KBM-7 (cell line): Measurements from ENCODE around the gene WIZ.

Experiments
- DNase-seq: peaks from one replicate; pipeline ENCODE4 v3.0.0-alpha.2; 2015
- in situ Hi-C: fragments of 300-500 bp; cut with MboI; formaldehyde crosslinking; loops from 2 replicates; pipeline ENCODE4 v1.14.3; 2020; ENCODE audit warnings: low sequenced_read_pairs, low pct_unique_long_range_greater_than_20kb, mixed read lengths

Gene WIZ

DNA sequence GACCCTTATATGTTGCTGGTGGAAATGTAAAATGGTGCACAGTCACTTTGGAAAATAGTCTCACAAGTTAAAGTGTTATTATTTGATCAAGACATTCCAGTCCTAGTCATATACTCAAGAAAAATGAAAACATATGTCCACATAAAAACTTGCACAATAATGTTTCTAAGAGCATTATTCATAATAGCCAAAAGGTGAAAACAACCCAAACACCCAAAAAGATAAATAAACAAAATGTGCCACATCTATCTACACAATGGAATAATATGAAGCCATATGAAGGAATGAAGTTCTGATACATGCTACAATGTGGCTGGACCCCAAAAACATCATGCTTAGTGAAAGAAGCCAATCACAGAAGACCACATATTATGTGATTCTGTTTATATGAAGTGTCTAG lies 55.8 kb downstream of the WIZ start:
- in situ Hi-C loops = no loop called here
- DNase-seq = no peak

DNA sequence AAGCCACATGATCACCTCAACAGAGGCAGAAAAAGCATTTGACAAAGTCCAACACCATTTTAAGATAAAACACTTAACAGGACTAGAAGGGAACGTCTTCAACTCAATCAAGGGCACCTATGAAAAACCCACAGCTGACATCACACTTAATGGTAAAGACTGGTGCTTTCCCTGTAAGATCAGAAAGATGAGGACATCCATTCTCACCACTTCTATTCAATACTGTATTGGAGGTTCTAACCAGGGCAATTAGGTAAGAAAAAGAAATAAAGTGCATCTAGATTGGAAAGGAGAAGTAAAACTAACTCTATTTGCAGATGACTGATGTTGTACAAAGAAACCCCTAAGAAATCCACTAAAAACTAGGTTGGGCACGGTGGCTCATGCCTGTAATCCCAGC lies 58.9 kb downstream of the WIZ start:
- DNase-seq = no peak
- in situ Hi-C loops = no loop called here

DNA sequence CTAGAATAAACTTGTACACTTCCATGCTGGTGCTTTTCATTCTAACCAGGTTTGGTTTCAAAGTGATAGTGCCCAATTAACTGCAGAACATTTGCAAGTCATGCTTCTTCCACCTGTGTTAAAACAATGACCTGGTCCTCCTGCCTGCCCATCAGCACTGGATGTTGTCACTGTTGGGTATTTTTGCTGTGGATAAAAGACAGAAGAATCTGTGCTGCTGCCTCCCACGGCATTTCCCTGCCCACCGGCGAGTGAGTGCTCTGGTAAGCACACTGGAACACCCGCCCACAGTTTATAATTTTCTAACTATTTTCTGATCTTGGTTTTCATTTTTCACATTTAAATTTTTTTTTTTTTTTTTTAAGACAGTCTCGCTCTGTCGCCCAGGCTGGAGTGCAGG lies 67.9 kb downstream of the WIZ start:
- DNase-seq = no peak
- in situ Hi-C loops = no loop called here

DNA sequence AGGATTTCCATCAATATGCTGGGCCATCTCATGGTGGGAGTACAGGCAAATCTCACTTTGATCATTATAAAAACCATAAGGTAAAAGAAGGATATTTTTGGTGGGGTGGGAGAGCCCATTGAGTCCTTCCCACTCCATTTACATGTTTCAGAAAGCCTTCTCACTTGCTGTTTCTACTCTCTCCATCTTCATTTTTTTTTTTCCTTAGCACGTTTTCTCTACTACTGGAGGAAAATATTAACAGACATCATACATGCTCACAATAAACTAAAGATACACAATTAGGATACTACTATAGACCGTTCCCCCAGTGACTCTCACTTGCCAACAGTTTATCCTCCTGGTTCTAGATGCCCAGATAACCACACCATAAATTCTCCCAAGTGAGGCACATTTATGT lies 68.3 kb downstream of the WIZ start:
- in situ Hi-C loops = no loop called here

DNA sequence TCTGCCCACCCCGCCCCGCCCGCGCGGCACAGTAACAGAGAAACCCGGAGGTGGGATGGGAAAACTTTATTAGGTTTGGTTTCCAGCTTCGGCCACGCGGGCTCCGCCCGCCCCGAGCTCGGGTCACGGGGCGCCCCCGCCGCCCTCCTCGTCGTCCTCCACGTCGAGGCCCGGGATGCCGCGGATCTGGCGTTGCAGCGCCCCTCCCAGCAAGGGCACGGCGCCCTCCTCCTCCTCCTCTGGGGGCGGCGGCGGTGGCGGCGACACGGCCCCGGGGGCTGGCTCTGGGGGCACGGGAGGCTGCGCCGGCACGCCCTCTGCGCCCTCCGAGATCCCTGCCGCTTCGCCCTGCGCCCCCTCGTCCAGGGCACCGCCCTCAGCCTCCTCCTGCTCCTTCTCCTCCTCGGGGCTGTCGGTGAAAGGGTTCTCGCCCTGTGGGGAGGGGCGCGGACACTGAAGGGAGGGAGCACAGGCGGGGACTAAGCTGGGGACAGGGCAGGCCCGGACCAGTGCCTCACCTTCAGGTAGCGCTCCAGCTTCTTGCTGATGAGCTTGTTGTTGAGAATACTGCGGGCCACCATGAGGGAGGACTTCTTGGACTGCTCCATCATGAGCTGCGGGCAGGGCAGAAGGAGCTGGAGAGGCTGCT lies 69.6 kb downstream of the WIZ start:
- DNase-seq = peak; percentile 81
- in situ Hi-C loops = no loop called here

More for the DNA sequence above, 68.3 kb downstream of the WIZ start:
- DNase-seq = no peak

DNA sequence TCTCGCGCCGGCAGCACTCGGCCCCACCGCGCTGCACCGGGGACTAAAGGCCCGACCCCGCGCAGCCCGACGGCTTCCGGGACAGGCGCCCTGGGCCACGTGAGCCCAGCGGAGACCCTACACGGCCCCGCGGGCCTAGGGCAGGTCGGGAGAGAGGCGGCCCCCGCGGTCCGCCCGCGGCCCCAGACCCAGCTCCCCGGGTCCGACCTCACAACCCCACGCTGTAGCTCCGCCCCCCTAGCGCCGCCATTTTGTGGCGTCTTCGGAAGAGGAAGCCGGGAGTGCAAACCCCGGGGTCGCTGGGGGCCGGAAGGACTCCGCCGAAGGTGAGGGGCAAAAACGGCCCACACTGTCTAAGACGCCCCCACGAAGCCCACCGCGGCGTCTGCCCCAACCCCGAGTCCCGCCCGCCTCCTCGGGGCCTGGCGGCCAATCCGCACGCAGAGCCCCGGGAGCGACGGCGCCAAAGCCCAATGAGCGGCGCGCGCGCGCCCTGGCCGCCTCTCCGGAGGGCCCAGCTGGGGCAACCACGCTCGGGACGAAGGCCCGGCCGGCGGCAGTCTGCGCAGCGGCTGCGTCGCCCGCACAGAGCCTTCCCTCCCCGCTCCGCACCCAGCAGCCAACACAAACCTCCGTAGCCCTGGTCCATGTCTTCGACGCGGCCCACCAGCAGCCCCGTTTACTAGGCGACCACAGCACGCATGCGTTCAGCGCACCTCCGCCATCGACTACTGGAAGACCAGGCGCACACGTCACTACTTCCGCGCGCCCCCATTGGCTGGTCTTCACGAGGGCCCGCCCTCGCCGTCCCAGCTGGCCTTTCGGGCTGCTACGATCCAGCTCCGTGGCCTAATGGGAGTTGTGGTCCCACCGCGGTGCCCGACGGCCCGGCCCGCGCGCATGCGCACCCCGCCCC lies 70.4 kb downstream of the WIZ start, which contains the start of gene AKAP8:
AKAP8 (minus strand) TSS at position 705 of the 916 bp plus-strand sequence; CDS start at position 649, 56 bp downstream.
- DNase-seq = peak; percentile 99
- in situ Hi-C loops = no loop called here

DNA sequence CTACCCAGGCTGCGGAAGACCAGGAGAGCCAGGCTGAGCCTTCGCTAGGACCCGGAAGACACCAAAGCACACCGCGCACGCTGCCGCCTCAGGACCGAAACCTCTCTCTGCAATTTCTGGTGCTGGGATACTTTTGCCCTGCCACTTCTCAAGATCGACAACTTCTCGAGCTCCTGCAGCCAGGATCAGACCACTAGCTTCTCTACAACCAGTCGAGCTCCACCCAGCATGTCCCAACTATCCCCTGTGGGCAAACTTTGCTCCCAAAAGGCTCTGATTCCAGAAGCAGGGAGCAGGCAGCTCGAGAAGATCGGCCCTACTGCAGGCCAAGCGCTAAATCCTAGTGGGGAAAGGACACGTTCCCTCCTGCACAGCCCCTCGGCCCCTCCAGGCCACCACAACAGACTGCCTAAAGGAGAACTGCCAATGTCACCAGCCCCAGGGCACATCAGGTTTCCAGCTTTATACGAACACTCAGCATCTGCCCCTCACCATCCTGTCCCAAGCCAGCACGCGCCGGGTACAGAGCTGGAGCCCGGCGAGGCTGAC lies 71.1 kb downstream of the WIZ start:
- peak; percentile 68 for DNase-seq
- in situ Hi-C loops = no loop called here

DNA sequence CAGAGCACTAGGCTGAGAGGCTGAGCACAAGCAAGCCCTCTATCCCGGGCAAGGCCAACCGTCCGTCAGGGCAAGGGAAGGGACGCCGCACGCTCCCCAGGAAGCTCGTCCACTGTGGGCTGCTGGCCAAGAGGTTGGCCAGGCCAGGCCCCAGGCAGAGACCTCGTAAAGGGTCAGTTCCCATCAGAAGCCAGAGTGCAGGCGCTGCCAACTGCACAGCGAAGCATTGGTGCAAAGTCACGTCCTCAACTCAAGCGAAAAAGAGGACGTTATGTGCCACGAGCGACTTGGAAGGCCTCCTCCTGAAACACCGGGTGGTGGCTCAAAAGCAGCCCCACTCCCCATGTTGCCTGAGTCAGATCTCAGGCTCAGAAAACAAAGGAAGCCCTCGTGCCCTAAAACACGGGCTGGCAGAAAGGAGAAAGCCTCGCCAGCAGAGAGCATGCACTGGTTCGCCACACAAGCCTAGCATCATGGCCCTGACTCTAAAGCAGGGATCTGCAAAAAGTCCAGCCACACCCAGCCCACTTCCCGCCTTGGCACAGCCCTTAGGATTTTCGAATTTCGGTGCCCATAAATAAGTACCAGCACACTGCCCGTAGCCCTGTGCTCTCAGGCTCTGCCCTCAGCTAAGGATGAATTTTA lies 74.8 kb downstream of the WIZ start:
- no peak for DNase-seq
- in situ Hi-C loops = no loop called here

DNA sequence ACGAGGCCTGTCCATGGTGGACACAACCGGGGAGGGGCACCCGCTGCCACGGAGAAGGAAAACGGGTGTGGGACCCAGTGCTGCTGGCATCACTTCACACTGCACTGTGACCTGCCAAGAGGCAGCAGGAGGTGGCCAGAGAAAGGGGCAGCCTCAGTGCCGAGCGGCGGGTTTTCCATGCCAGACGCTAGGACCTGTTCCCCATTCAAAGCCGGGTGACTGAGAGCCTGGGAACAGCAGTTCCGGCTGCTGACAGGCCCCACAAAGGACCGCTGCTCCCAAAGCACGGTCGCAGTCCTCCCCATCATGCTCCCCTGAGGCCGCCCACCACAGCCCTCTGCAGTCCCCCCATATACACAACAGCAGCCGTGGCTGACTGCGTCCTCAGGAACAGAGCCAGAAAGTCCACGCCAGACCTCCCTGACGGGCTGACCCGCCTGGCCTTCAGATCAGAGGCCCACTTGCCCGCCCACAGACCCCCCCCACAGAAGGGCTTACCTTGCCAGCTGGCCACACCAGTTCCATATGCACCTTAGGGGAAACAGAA lies 75.6 kb downstream of the WIZ start:
- no peak for DNase-seq
- in situ Hi-C loops = no loop called here

DNA sequence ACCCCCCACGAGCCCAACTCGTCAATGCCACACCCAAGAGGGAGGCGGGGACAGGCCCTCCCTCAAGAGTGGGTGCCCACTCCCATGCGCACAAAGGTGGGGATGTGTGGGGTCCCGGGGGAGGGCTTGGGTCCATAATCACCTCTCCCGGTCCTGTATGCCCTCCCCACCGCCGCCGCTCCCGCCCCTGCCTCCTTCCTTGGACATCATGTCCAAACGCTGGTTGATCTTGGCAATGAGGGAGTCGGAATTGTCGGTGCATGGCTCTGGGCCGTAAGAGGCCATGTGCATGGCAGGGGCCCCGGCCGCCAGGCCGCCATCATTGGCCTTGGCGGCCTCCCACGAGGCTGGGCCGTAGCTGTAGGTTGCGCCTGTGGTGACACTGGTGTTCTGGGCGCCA lies 76.1 kb downstream of the WIZ start:
- no peak for DNase-seq
- in situ Hi-C loops = no loop called here

DNA sequence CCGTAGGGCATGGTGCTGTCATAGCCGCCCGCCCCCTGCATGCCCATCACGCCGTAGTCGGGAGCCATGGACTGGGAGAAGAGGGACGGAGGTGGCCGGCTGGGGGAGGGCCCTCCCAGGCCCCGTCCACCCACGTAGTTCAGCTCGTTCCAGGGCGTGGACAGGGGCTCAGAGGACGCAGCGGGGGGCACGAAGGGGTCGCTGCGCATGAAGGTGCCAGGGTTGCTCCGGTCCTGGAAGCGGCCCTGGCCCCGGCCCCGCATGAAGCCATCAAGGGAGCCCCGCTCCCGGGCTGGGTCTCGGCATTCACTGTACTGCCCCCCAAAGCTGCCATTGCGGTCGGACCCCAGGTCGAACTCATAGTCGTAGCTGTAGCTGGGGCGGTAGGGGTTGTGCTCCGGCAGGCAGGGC lies 76.9 kb downstream of the WIZ start:
- no peak for DNase-seq
- in situ Hi-C loops = no loop called here

DNA sequence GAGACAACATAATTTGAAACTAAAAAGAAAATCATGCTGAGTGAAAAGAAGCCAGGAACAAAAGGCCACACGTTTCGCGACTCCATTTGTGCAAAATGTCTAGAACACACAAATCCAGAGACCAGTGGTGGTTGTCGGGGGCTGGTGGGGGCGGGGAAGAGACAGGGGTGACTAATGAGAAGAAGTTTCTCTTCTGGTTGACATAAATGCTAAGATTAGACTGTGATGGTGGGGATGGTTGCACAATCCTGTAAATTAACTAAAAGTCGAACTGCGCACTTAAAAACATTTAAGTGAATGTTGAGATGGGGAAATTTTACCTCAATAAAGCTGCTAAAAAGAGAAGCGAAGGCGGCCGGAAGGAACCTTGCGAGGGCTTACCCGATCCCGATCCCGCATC lies 77.3 kb downstream of the WIZ start:
- in situ Hi-C loops = no loop called here
- no peak for DNase-seq

DNA sequence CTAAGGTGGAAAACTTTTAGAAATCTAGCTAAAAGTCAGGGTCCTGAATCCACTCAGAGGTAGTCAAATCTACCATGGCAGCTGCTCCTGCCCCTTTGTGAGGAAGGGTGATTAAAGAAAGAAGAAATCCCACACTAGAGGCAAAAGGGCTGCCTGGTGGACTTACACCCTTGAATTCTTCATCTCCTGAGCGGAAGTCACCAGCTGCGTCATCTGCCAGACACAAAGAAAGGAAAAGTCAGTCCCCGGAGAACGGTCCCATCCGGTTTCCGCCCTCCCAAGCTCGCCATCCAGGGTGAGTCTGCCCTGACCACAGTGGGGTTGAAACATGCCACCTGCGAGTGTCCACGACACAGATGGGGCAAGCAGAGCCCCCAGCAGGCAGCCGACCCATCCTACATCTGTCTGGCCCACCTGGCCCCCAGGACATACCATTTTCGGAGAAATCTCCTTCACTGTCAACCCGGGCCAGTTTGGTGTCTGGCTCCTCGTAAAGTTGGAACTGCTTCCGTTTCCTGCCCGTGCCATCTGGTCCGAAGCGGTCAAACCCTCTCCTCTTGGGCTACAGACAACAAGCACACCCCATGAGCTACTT lies 77.9 kb downstream of the WIZ start:
- in situ Hi-C loops = no loop called here
- no peak for DNase-seq

DNA sequence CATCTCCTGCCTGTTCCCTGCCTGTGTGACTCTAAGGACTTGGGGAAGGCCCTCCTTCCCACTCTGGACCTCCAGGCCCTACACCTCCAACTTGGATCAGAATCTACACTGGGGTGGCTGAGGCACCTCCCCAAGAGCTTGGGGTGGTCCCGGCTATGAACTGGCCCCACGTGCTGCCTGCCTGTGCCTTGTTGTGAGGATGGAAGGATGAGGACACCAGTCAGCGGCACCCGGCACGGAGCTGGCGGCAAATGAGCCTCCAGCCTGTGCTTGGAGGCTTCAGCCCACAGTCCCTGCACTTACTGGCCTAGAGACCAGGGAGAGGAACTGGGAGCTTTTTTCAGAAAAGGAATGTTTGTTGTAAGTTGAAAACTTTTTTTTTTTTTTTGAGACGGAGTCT lies 78.6 kb downstream of the WIZ start:
- DNase-seq = no peak
- in situ Hi-C loops = no loop called here
